IPS-NIHi7 (cell line): ENCODE data around the gene ANKDD1B.
"Not testable (repeated sequence)": the region's sequence is repeated elsewhere in the genome, so short reads cannot be mapped to it uniquely, and the experiment has no call there.

ENCODE experiments used
- DNase-seq: peaks from one replicate; pipeline ENCODE4 v3.0.0; 2012; ENCODE audit warnings: mixed read lengths; ENCODE audit errors: extremely low spot score

Gene ANKDD1B

GRCh38 chr5:75611311-75612225, at the start of gene ANKDD1B:
Gene ANKDD1B, plus strand, starts transcription at chr5:75611453. Its CDS starts 182 bp downstream, at chr5:75611635.
- DNase-seq, result peak; percentile 57

- not testable (repeated sequence) for DNase-seq
Measured at GRCh38 chr5:75565991-75566709, 45.1 kb upstream of the ANKDD1B start.

DNA sequence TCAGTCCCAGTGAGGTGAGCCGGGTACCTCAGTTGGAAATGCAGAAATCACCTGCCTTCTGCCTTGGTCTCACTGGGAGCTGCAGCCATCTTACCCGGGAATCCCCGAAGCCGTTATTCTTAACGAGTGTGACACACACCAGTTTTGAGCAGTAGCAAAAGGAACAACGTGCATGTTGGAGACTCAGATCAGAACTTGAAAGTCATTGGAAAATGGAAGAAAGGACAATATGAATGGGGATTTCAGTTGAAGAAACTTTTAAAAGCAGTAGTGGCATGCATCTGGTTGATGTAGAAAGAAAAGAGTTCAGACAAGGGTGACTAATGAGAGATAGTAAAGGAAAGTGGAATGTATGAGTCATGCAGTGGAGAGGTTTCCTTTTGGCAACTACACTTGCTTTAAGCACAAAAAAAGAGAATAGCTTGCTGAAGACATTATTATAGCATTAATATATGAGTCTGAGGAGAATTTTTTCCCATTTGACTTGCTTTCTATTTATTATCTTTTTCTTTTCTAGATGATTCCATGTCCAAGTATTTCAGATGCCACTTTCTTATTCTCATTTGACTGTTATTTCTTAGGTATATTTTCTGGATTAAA, 44.4 kb upstream of the ANKDD1B start:
- peak; percentile 56 for DNase-seq

DNA sequence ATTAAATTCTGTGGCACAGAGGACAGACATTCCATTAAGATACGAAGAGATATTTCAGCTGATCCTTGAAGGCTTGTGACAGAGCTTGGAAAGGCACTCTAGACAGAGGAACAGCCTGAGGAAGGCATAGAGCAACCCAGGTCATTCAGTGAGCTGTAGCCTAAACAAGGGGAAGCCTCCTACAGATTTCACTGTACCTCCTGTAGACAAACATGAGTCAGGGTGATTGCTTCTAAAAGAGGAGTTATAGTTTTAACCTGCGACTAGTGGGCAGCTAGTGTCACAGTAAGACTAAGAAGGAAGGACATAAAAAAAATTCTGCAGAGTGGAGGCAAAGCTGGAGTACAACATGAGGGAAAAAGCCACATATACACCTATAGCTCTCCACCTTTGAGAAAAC, 43.5 kb upstream of the ANKDD1B start:
- peak; percentile 23 for DNase-seq

- no peak for DNase-seq
Measured at GRCh38 chr5:75568202-75568601, 43.1 kb upstream of the ANKDD1B start.

GRCh38 chr5:75571547-75571946, 39.7 kb upstream of the ANKDD1B start:
- no peak for DNase-seq

GRCh38 chr5:75574791-75575190, 36.5 kb upstream of the ANKDD1B start:
- no peak for DNase-seq

GRCh38 chr5:75578280-75578679, 33.0 kb upstream of the ANKDD1B start:
- not testable (repeated sequence) for DNase-seq

GRCh38 chr5:75584641-75585040, 26.6 kb upstream of the ANKDD1B start:
- DNase-seq, result no peak

DNA sequence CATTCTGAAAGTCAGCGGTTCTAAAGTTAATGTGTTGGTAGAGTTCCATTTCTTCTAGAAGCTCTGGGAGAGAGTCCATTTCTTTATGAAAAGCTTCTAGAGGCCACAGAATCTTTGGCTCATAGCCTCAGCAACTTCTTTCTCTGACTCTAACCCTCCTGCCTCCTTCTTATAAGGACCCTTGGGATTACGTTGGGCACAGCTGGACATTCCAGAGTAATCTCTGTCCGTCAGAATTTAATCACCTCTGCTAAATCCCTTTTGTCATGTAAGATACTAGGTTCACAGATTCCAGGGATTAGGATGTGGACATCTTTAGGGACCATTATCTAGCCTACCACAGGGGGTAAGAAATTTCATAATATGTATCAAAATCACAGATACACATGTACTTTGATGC, 22.6 kb upstream of the ANKDD1B start:
- no peak for DNase-seq

GRCh38 chr5:75600535-75600934, 10.7 kb upstream of the ANKDD1B start:
- no peak for DNase-seq

DNA sequence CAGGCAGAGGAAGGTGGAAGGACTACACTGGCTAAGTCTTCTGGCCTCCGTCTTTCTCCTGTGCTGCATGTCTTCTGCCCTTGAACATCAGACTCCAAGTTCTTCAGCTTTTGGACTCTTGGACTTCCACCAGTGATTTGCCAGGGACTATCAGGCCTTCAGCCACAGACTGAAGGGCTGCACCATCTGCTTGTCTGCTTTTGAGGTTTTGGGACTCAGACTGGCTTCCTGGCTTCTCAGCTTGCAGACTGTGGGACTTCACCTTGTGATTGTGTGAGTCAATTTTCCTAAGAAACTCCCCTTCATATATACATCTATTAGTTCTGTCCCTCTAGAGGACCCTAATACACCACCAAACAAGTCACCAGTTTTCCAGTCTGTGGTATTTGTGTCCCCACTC, 9.7 kb upstream of the ANKDD1B start:
- DNase-seq, result no peak

- no peak for DNase-seq
Measured at GRCh38 chr5:75601996-75602395, 9.3 kb upstream of the ANKDD1B start.

- no peak for DNase-seq
Measured at GRCh38 chr5:75603371-75603770, 7.9 kb upstream of the ANKDD1B start.

DNA sequence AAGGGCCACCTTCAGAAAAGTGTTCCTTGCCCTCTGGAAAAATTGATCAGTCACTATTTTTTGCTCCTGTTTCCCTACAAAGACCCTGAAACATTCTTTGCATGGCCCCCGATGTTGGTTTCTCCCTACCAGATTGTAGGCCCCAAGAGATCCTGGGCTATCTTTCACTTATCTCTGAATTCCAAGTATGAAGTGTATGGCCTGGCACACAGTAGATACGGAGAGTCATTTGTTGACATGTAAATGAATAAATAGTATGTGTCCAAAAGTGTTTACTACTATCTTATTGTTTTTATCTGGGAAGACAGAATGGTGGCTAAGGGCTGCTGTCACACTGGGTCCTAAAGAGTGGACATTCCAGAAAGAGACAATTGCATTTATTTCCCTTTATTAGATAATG, 7.4 kb upstream of the ANKDD1B start:
- no peak for DNase-seq

GRCh38 chr5:75607341-75607740, 3.9 kb upstream of the ANKDD1B start:
- not testable (repeated sequence) for DNase-seq

GRCh38 chr5:75608870-75609269, 2.4 kb upstream of the ANKDD1B start:
- no peak for DNase-seq

DNA sequence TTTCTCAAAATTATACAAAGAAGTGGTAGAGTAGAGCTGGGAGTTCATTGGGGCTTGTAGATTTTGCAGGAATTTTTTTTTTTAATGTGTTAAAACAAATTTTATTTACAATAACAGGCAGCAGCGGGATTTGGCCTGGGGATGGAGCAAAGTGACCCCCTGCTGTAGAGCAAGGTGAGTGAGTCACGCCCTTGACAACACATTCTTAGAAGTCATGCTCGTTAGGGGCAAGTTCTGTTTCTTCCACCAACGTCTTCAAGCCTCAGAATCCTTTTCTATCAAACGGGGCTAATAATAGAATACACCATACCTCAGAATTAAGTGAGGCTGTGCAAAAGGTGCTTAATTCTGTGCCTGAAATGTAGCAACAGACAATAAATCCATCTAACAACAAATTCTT, 1.1 kb upstream of the ANKDD1B start:
- DNase-seq, result peak; percentile 39

DNA sequence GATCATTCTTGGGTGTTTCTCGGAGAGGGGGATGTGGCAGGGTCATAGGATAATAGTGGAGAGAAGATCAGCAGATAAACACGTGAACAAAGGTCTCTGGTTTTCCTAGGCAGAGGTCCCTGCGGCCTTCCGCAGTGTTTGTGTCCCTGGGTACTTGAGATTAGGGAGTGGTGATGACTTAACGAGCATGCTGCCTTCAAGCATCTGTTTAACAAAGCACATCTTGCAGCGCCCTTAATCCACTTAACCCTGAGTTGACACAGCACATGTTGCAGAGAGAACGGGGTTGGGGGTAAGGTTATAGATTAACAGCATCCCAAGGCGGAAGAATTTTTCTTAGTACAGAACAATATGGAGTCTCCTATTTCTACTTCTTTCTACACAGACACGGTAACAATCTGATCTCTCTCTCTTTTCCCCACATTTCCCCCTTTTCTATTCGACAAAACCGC, 368 bp upstream of the ANKDD1B start:
- not testable (repeated sequence) for DNase-seq

GRCh38 chr5:75612226-75612569, 945 bp downstream of the ANKDD1B start:
- no peak for DNase-seq

- DNase-seq, result no peak
Measured at GRCh38 chr5:75612901-75613300, 1.6 kb downstream of the ANKDD1B start.

- no peak for DNase-seq
Measured at GRCh38 chr5:75614176-75614575, 2.9 kb downstream of the ANKDD1B start.
